ENCODE measurements around the gene SORCS1. TPM values are rescaled to one million over a fixed set of nuclear protein-coding genes. Genes with fewer than 3 reads are reported as not detected.

SORCS1 gene
- total and polyA plus RNA-seq, 2 experiments from 2014 or later: 45.6 to 73.0 TPM

DNA sequence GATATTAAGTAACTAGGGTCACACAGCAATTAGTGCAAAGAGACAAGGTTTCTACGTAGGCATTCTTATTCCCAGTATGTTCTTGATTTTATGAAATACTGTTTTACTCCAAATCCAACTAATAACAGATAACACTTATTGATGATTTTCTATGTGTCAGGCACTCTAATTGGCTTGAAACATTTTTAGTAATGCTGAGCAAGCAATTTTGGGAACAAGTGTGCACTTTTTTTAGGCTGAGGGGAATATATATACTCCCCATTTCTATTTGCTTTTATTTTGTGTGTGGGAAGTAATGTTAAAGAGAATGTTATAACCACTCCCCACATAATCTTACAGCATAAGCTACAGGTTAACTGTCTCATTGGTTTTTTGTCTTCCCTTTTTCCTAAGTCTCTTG is 4.2 kb upstream of the SORCS1 start:
- TF ChIP-seq, protein P1, sequence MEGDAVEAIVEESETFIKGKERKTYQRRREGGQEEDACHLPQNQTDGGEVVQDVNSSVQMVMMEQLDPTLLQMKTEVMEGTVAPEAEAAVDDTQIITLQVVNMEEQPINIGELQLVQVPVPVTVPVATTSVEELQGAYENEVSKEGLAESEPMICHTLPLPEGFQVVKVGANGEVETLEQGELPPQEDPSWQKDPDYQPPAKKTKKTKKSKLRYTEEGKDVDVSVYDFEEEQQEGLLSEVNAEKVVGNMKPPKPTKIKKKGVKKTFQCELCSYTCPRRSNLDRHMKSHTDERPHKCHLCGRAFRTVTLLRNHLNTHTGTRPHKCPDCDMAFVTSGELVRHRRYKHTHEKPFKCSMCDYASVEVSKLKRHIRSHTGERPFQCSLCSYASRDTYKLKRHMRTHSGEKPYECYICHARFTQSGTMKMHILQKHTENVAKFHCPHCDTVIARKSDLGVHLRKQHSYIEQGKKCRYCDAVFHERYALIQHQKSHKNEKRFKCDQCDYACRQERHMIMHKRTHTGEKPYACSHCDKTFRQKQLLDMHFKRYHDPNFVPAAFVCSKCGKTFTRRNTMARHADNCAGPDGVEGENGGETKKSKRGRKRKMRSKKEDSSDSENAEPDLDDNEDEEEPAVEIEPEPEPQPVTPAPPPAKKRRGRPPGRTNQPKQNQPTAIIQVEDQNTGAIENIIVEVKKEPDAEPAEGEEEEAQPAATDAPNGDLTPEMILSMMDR (IDR thresholded peaks at IDR 0.05; ENCODE audit: low read depth, low read length): no peak
- Histone ChIP-seq H3K27me3 (peaks cover 4% of the 10 kb centered on the region), H3K36me3 (no peaks in the 10 kb centered on the region), H3K9me3 (ENCODE audit: low read depth) (no peaks in the 10 kb centered on the region), H3K27ac (no peak overlapping the region), H3K4me3 (no peak overlapping the region), H3K4me1 (ENCODE audit: low read depth) (peaks cover 8% of the 10 kb centered on the region)
- no peak for DNase-seq (ENCODE audit: low read depth in 1 of 2, low spot score in 1 of 2)

- no peaks in the 10 kb centered on the region for H3K36me3 ChIP-seq
- no peak overlapping the region for H3K4me3 ChIP-seq
- H3K27ac ChIP-seq: no peak overlapping the region
- H3K9me3 ChIP-seq (ENCODE audit: low read depth): no peaks in the 10 kb centered on the region
- peaks cover 8% of the 10 kb centered on the region for H3K27me3 ChIP-seq
- DNase-seq (ENCODE audit: low read depth in 1 of 2, low spot score in 1 of 2): no peak
- TF ChIP-seq, protein P1 (IDR thresholded peaks at IDR 0.05; ENCODE audit: low read depth, low read length): no peak
- peaks cover 19% of the 10 kb centered on the region for H3K4me1 ChIP-seq (ENCODE audit: low read depth)
Measured at GRCh38 chr10:107166403-107166802, 1.9 kb upstream of the SORCS1 start.

GRCh38 chr10:107164992-107165391 is 486 bp upstream of the SORCS1 start:
- Histone ChIP-seq H3K4me3 (peak overlapping the region; percentile 60), H3K36me3 (no peaks in the 10 kb centered on the region), H3K4me1 (ENCODE audit: low read depth) (peaks cover 19% of the 10 kb centered on the region), H3K27ac (no peak overlapping the region), H3K27me3 (peaks cover 8% of the 10 kb centered on the region), H3K9me3 (ENCODE audit: low read depth) (no peaks in the 10 kb centered on the region)
- DNase-seq (ENCODE audit: low read depth in 1 of 2, low spot score in 1 of 2): no peak
- TF ChIP-seq, protein P1 (IDR thresholded peaks at IDR 0.05; ENCODE audit: low read depth, low read length): no peak

DNA sequence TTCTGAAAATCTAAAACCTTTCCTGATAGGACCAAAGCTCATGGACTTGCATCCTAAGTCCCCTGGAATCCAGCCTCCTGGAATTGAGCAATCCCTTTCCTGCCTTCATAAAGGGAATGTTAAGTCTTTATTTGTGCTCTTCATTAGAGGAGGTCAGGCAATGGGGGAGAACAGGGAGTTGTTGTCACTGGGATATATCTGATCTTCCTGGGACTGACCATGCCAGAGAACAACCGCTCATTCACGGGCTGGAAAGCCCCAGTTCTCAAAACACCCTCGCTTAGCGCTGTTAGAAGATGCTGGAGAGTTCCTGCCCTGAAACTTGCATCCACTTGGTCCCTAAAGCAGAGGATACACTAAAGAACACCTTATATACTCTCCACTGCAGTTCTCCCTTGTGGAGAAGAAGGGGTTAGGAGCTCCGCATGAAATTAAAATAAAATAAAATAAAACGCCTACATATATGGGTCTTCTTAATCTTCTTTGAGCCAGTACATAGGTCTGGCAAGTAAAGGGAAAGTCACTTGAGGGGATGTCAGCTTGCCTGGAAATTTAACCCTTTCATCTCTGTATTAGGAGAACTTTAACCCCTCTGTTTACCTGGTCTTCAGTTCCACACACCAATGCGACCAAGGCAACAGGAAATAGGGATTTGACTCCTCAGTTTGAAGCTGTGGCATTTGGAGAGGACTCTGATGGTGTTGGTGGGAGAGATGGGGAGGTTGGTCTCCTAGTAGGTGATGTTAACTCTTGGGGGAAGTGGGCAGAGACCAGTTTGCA is 1.2 kb downstream of the SORCS1 start:
- Histone ChIP-seq H3K9me3 (ENCODE audit: low read depth) (no peaks in the 10 kb centered on the region), H3K4me1 (ENCODE audit: low read depth) (peaks cover 19% of the 10 kb centered on the region), H3K27me3 (peaks cover 4% of the 10 kb centered on the region), H3K27ac (no peak overlapping the region), H3K4me3 (peak overlapping the region; percentile 60), H3K36me3 (no peaks in the 10 kb centered on the region)
- TF ChIP-seq, protein P1 (IDR thresholded peaks at IDR 0.05; ENCODE audit: low read depth, low read length): no peak
- peak; percentile 21 to 55 for DNase-seq (ENCODE audit: low read depth in 1 of 2, low spot score in 1 of 2)

DNA sequence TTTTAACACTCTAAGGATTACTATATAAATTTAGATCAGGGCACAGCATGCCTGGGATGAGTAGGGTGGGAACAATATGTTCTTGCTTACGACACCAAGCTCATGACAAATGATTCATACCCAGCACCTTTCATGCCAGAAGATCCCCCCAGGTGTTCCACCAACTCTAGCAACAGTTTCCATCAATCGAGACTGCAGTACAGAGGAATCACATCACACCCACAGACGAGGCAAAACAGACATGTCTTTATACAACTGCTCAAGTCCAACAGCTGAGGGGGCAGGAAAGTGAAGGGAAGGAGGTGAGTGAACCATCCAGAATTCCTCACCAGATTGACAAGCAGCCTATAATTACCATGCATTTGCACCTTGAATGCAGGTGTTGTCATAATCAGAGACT is 3.6 kb downstream of the SORCS1 start:
- no peaks in the 10 kb centered on the region for H3K9me3 ChIP-seq (ENCODE audit: low read depth)
- H3K4me1 ChIP-seq (ENCODE audit: low read depth): peaks cover 11% of the 10 kb centered on the region
- DNase-seq (ENCODE audit: low read depth in 1 of 2, low spot score in 1 of 2): no peak
- no peaks in the 10 kb centered on the region for H3K36me3 ChIP-seq
- TF ChIP-seq, protein P1 (IDR thresholded peaks at IDR 0.05; ENCODE audit: low read depth, low read length): no peak
- H3K27me3 ChIP-seq: peaks cover 4% of the 10 kb centered on the region
- no peak overlapping the region for H3K4me3 ChIP-seq
- H3K27ac ChIP-seq: no peak overlapping the region
